Epithelial cell of esophagus (primary cell): ENCODE measurements around the gene PPP4R4.

ENCODE experiments used
- DNase-seq: peaks from one replicate; pipeline ENCODE4 v3.0.0; 2010; ENCODE audit warnings: low read depth
- H3K4me3 ChIP-seq: 2 replicates; pipeline ENCODE4 v1.5.1; 2011; ENCODE audit warnings: mild to moderate bottlenecking, low read length, control low read depth
- CTCF ChIP-seq: IDR thresholded peaks from 2 replicates; pipeline ENCODE4 v1.5.1; 2011; ENCODE audit warnings: low read depth, mild to moderate bottlenecking, low read length, control low read depth, inconsistent platforms; ENCODE audit not compliant: insufficient read depth; ENCODE audit errors: missing control alignments

The PPP4R4 gene

GRCh38 chr14:94173885-94174603, at the start of gene PPP4R4:
TSS of gene PPP4R4 (plus strand) at chr14:94174322. CDS start at chr14:94174466, 144 bp downstream.
- no peak for TF ChIP-seq CTCF
- peak; percentile 88 for DNase-seq
- peak within 1 kb of the TSS; percentile 63 for H3K4me3 ChIP-seq

- no peak overlapping the region for H3K4me3 ChIP-seq
- no peak for TF ChIP-seq CTCF
- peak; percentile 22 for DNase-seq
These were observed 49.3 kb upstream of the PPP4R4 start for GRCh38 chr14:94124582-94125377.

- DNase-seq = no peak
- H3K4me3 ChIP-seq = no peak overlapping the region
- TF ChIP-seq CTCF = no peak
These were observed 48.3 kb upstream of the PPP4R4 start for GRCh38 chr14:94125659-94126418.

- DNase-seq = no peak
- TF ChIP-seq CTCF = no peak
- H3K4me3 ChIP-seq = no peak overlapping the region
These were observed 47.8 kb upstream of the PPP4R4 start for GRCh38 chr14:94126419-94126677.

GRCh38 chr14:94126800-94127199, 47.3 kb upstream of the PPP4R4 start:
- no peak for TF ChIP-seq CTCF
- no peak overlapping the region for H3K4me3 ChIP-seq
- DNase-seq = no peak

GRCh38 chr14:94127330-94127729, 46.8 kb upstream of the PPP4R4 start:
- no peak overlapping the region for H3K4me3 ChIP-seq
- no peak for DNase-seq
- TF ChIP-seq CTCF = no peak
